K562 (cell line): ENCODE data around the gene ART1. TPM values are rescaled to one million over a fixed set of nuclear protein-coding genes. Genes with fewer than 3 reads are reported as not detected.

ENCODE experiments used
- ATAC-seq: fragments of 200-7000 bp; cut with Tn5 transposase; 3 replicates; pipeline ENCODE4 v1.9.1; 2020; ENCODE audit warnings: moderate library complexity
- BruUV-seq: library from RNA; stranded (reverse); fragments of 400-500 nt; replicated peaks from 2 replicates; lab custom pipeline; 2021; lab: Mats Ljungman, UMichigan
- CTCF ChIA-PET: fragments of 300-600 bp; formaldehyde crosslinking; extraction: SDS; loops from one replicate; lab custom pipeline; 2021; ENCODE audit warnings: low intra/inter-chr PET ratio; lab: Yijun Ruan, JAX
- POLR2A ChIA-PET: fragments of 300-600, 350-650 bp; sonication (Branson Sonifier 250); formaldehyde crosslinking; extraction: SDS; loops from one replicate; lab custom pipeline; 2021; ENCODE audit warnings: antibody characterized with exemption, inconsistent platforms; lab: Yijun Ruan, JAX
- DNase-seq, 4 experiments: peaks; one replicate each; pipeline versions ENCODE4 v3.0.0 to v3.0.0-alpha.2; 2011 to 2018; ENCODE audit warnings: low spot score in 3 of 4, mixed read lengths in 3 of 4; ENCODE audit errors: extremely low read depth in 1 of 4
- FAIRE-seq: peaks from 2 replicates; lab custom pipeline; 2011; peaks lifted over from hg19 to GRCh38; lab: Jason Lieb, UNC
- H2AFZ ChIP-seq: 2 replicates; pipeline ENCODE4 v1.6.0; 2011; ENCODE audit warnings: low read depth, low read length, control low read depth, inconsistent platforms
- H3K27ac ChIP-seq: fragments of 200-600 bp; 3 replicates; pipeline ENCODE4 v1.8.0; 2011; ENCODE audit warnings: low read depth, mild to moderate bottlenecking, control low read depth, inconsistent platforms, low read length, moderate library complexity, mixed read lengths; ENCODE audit errors: extremely low read depth
- H3K27me3 ChIP-seq, 2 experiments: fragments of 300-600 bp in 1 of 2; 2 replicates in 1 of 2; 3 replicates in 1 of 2; pipeline versions ENCODE4 v1.6.0 to v1.8.0; 2011; ENCODE audit warnings: inconsistent platforms in 2 of 2, low read length in 2 of 2, mild to moderate bottlenecking in 1 of 2, mixed read lengths in 1 of 2, moderate library complexity in 1 of 2; ENCODE audit not compliant: control insufficient read depth in 2 of 2, insufficient read depth in 2 of 2
- H3K36me3 ChIP-seq: fragments of 300-600 bp; 3 replicates; pipeline ENCODE4 v1.8.0; 2011; ENCODE audit warnings: mild to moderate bottlenecking, low read length, inconsistent platforms; ENCODE audit not compliant: control insufficient read depth, insufficient read depth
- H3K4me1 ChIP-seq, 2 experiments: fragments of 200-600 bp in 1 of 2; replicated peaks in 1 of 2; 2 replicates in 1 of 2; 3 replicates in 1 of 2; pipeline versions ENCODE4 v1.5.1 to v1.8.0; 2011; ENCODE audit warnings: inconsistent platforms in 2 of 2, low read length in 2 of 2, mild to moderate bottlenecking in 1 of 2, mixed read lengths in 1 of 2, moderate library complexity in 1 of 2; ENCODE audit not compliant: control insufficient read depth in 2 of 2, insufficient read depth in 2 of 2
- H3K4me2 ChIP-seq: 2 replicates; pipeline ENCODE4 v1.6.1; 2011; ENCODE audit warnings: low read length, control low read depth, inconsistent platforms, mixed read lengths; ENCODE audit not compliant: insufficient read depth
- H3K4me3 ChIP-seq: fragments of 200-600 bp; sonication (generic), shearing (Covaris generic); 2 replicates; pipeline ENCODE4 v1.5.1; 2016; ENCODE audit warnings: control low read depth, inconsistent platforms
- H3K79me2 ChIP-seq: fragments of 200-600 bp; 3 replicates; pipeline ENCODE4 v1.8.0; 2011; ENCODE audit warnings: low read length, inconsistent platforms; ENCODE audit not compliant: control insufficient read depth, insufficient read depth
- H3K9ac ChIP-seq, 2 experiments: 2 replicates each; pipeline versions ENCODE4 v1.6.0 to v1.6.1; 2011; ENCODE audit warnings: low read depth in 2 of 2, low read length in 2 of 2, control low read depth in 1 of 2, inconsistent platforms in 1 of 2, mild to moderate bottlenecking in 1 of 2, mixed read lengths in 1 of 2; ENCODE audit not compliant: insufficient read depth in 1 of 2
- H3K9me1 ChIP-seq: one replicate; pipeline ENCODE4 v1.6.0; 2011; ENCODE audit warnings: inconsistent platforms, mild to moderate bottlenecking, low read length, moderate library complexity; ENCODE audit not compliant: control insufficient read depth, insufficient read depth
- H3K9me3 ChIP-seq: replicated peaks from 2 replicates; pipeline ENCODE4 v1.5.1; 2011; ENCODE audit warnings: low read depth, low read length, inconsistent platforms; ENCODE audit not compliant: control insufficient read depth, insufficient read depth
- H4K20me1 ChIP-seq: replicated peaks from 2 replicates; pipeline ENCODE4 v1.6.1; 2011; ENCODE audit warnings: low read length, inconsistent platforms, mixed read lengths; ENCODE audit not compliant: control insufficient read depth, insufficient read depth
- CEBPG ChIP-seq, 3 experiments: fragments of 200-800 bp in 1 of 3; sonication (Bioruptor generic) in 1 of 3; sonication (generic) in 1 of 3; formaldehyde crosslinking in 1 of 3; IDR thresholded peaks in 2 of 3; conservative IDR thresholded peaks in 1 of 3; 2 replicates each; pipeline versions ENCODE4 v1.6.1 to v1.8.0; 2016 to 2022; ENCODE audit warnings: missing compliant biosample characterization in 2 of 3, missing genetic modification characterization in 2 of 3, mild to moderate bottlenecking in 1 of 3, missing genetic modification reagents in 1 of 3
- CTCF ChIP-seq, 3 experiments: IDR thresholded peaks in 2 of 3; conservative IDR thresholded peaks in 1 of 3; 2 replicates each; pipeline ENCODE4 v1.5.1; 2011 to 2012; ENCODE audit warnings: low read length in 3 of 3, mild to moderate bottlenecking in 3 of 3, control low read depth in 2 of 3, improper control_type of control experiment in 1 of 3, inconsistent platforms in 1 of 3, low read depth in 1 of 3, mixed read lengths in 1 of 3, moderate library complexity in 1 of 3; ENCODE audit not compliant: insufficient read depth in 2 of 3
- WGBS: fragments of 100-300 bp; shearing (Covaris generic); methylation state at CpG from one replicate; pipeline ENCODE4 v1.1.6; 2016; ENCODE audit warnings: low coverage, mixed read lengths; ENCODE audit not compliant: insufficient coverage; ENCODE audit errors: missing lambda C conversion rate; 5-methylcytosine and 5-hydroxymethylcytosine counted together
- in situ Hi-C: fragments of 300-500 bp; cut with MboI; formaldehyde crosslinking; loops from 4 replicates; pipeline ENCODE4 v1.15.0; 2018; ENCODE audit warnings: inconsistent platforms, mixed read lengths
- intact Hi-C: fragments of 100-400 bp; cut with micrococcal nuclease; formaldehyde crosslinking; loops from 2 replicates; pipeline ENCODE4 v1.14.2; 2022
- polyA plus RNA-seq, 8 experiments: library from polyadenylated mRNA; depleted of rRNA in 4 of 8; stranded (reverse) in 5 of 8; unstranded in 3 of 8; fragments of >200 nt; fragmentation: Nextera tagmentation in 2 of 8; fragmentation: Illumina TruSeq in 1 of 8; extraction: Ambion mirVana in 2 of 8; extraction: Trizol in 1 of 8; gene quantifications; 2 replicates each; pipeline versions ENCODE4 v1.2.1 to v1.2.3, GENCODE V29; 2011 to 2014; ENCODE audit warnings: inconsistent platforms in 1 of 8, missing spikeins in 1 of 8
- total RNA-seq, 7 experiments: library from RNA; depleted of rRNA in 6 of 7; stranded (reverse); fragments of >200 nt in 6 of 7; fragmentation: Illumina TruSeq in 2 of 7; extraction: Trizol in 2 of 7; gene quantifications; 2 replicates each; pipeline versions ENCODE4 v1.2.1 to v1.2.3, GENCODE V29; 2011 to 2021; ENCODE audit warnings: low replicate concordance in 1 of 7

The ART1 gene
- total and polyA plus RNA-seq, 9 of the 15 experiments (the other 6 are each of a cell fraction or from before 2014, with no cell fraction given): not detected

- TF ChIP-seq CTCF (IDR thresholded peaks at IDR 0.05 in 2 of 3, conservative IDR thresholded peaks at IDR 0.05 in 1 of 3; ENCODE audit: insufficient read depth in 2 of 3, low read depth in 1 of 3, low read length in 3 of 3) (peak in 2 of 3 experiments; percentile 10 to 34; a peak in 1 of 6 replicates), CEBPG (CRISPR knock-in tag; IDR thresholded peaks at IDR 0.05) (no peak), CEBPG (tag; conservative IDR thresholded peaks at IDR 0.05 in 1 of 2, IDR thresholded peaks at IDR 0.05 in 1 of 2) (no peak)
- no peaks in the 10 kb centered on the region for H3K79me2 ChIP-seq
- no TSS peak for BruUV-seq
- H3K9me1 ChIP-seq: no peaks in the 10 kb centered on the region
- WGBS: 93% methylated on average over 9 of the region's 9 CpGs
- no peaks in the 10 kb centered on the region; the same call in 1 of the 2 replicates for H4K20me1 ChIP-seq
- H3K36me3 ChIP-seq: peaks cover 94% of the 10 kb centered on the region
- H3K27ac ChIP-seq: no peak overlapping the region
- ChIA-PET CTCF (no interaction called here), POLR2A (interaction anchor here (0.6 to 1.0 kb wide), 2 partner anchors 13 to 1569 kb away, joined by 3 read pairs; no protein-coding TSS in a partner anchor)
- DNase-seq: peak in 1 of 4 experiments; percentile 27
- intact Hi-C loops (no loop called here), in situ Hi-C loops (no loop called here)
- no peak overlapping the region for H2AFZ ChIP-seq
- no peaks in the 10 kb centered on the region for H3K9me3 ChIP-seq
- H3K4me3 ChIP-seq: no peak overlapping the region
- no peaks in the 10 kb centered on the region for H3K27me3 ChIP-seq
- peaks cover 0 to 5% of the 10 kb centered on the region in 2 experiments; a peak in 3 of 5 replicates for H3K4me1 ChIP-seq
- H3K4me2 ChIP-seq: no peak overlapping the region
- ATAC-seq: no peak
- FAIRE-seq: no peak
- H3K9ac ChIP-seq: no peak overlapping the region
Observed at GRCh38 chr11:3683039-3683438, 38.1 kb downstream of the ART1 start.
